H1 (cell line): ENCODE results near the gene BRAT1. TPM values are rescaled to one million over a fixed set of nuclear protein-coding genes. Genes with fewer than 3 reads are reported as not detected.

Source experiments
- CREB1 ChIP-seq: IDR thresholded peaks from 2 replicates; pipeline ENCODE4 v1.6.1; 2012; ENCODE audit warnings: inconsistent platforms
- KDM1A ChIP-seq: fragments of 200-600, 300-600 bp; sonication (generic); IDR thresholded peaks from 2 replicates; pipeline ENCODE4 v1.7.1; 2016; ENCODE audit warnings: mild to moderate bottlenecking, low read length, borderline replicate concordance
- POLR2AphosphoS5 ChIP-seq: IDR thresholded peaks from 2 replicates; pipeline ENCODE4 v1.6.1; 2011; ENCODE audit warnings: low read depth, low read length
- RAD21 ChIP-seq, 2 experiments: IDR thresholded peaks in 1 of 2; conservative IDR thresholded peaks in 1 of 2; 2 replicates each; pipeline ENCODE4 v1.6.1; 2011; ENCODE audit warnings: low read depth in 2 of 2, low read length in 2 of 2, improper control_type of control experiment in 1 of 2, inconsistent platforms in 1 of 2, mild to moderate bottlenecking in 1 of 2, moderate library complexity in 1 of 2
- polyA plus RNA-seq, 7 experiments: library from polyadenylated mRNA; depleted of rRNA in 3 of 7; stranded (reverse) in 5 of 7; unstranded in 2 of 7; fragments of >200 nt in 5 of 7; fragments of 200-250 nt in 2 of 7; gene quantifications; 1 replicate in 5 of 7; 2 replicates in 1 of 7; 4 replicates in 1 of 7; pipeline versions ENCODE4 v1.2.1 to v1.2.3, GENCODE V29; 2011 to 2013; ENCODE audit warnings: missing spikeins in 2 of 7, mixed read lengths in 2 of 7
- total RNA-seq: library from RNA; stranded (reverse); fragmentation: NEBNext Ultra II Directional; extraction: Animal tissue kit (Norgen Biotek cat#: 25700); gene quantifications from 2 replicates; pipeline ENCODE4 v1.2.1, GENCODE V29; 2021

Gene BRAT1
- total and polyA plus RNA-seq, 2 of the 8 experiments (the other 6 are each of a cell fraction or from before 2014, with no cell fraction given) = 36.8 to 42.3 TPM

DNA sequence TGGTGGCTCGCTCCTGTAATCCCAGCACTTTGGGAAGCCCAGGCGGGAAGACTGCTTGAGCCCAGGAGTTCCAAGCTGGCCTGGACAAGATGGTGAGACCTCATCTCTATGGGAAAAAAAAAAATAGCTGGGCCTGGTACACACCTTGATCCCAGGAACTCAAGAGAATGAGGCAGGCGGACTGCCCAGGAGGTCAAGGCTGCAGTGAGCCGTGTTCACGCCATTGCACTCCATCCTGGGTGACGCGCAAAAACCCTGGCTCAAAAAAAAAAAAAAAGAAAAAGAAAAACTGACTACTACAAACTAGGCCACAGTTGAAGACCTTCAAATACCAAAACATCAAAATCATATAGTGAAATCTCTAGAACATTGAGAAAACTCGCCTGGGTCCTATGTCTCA lies 3.9 kb downstream of the BRAT1 start (continued):
- no peak for TF ChIP-seq RAD21 (IDR thresholded peaks at IDR 0.05 in 1 of 2, conservative IDR thresholded peaks at IDR 0.05 in 1 of 2; ENCODE audit: low read depth in 2 of 2, low read length in 2 of 2)
- no peak for TF ChIP-seq CREB1
- no peak for TF ChIP-seq KDM1A
- TF ChIP-seq POLR2AphosphoS5 = no peak
